ENCODE measurements around the gene FN1.
"Not testable (repeated sequence)": the region's sequence is repeated elsewhere in the genome, so short reads cannot be mapped to it uniquely, and the experiment has no call there.

The FN1 gene

DNA sequence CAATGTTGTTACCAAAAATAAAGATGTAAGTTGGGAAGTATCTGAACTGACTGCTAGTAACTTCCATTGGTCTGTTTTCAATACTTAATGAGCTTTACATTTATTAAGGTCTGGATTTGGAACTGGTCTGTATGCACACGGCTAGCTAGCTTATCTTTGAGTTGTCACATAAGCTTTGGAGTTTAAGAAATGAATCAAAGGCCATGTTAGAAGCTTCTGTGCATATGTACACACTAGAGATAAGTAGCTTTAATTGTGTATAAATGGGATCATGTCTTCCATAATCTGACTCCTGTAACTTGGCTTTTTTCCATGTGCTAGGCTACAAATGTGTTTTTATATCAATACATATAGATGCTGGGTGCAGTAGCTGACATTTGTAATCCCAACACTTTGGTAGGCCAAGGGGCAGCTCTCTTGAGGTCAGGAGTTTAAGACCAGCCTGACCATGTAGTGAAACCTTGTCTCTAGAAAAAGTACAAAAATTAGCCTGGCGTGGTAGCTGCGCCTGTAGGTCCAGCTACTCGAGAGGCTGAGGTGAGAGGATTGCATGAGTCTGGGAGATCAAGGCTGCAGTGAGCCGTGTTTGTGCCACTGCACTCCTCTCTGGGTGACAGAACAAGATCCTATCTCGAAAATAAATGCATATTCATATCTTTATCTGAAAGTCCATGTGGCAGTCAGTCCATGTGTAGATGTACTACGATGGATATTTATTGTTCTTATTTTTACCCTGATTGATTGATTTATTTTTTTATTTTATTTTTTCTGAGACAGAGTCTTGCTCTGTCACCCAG lies 96.8 kb downstream of the FN1 start:
- DNase-seq (ENCODE audit: low read depth) = no peak

DNA sequence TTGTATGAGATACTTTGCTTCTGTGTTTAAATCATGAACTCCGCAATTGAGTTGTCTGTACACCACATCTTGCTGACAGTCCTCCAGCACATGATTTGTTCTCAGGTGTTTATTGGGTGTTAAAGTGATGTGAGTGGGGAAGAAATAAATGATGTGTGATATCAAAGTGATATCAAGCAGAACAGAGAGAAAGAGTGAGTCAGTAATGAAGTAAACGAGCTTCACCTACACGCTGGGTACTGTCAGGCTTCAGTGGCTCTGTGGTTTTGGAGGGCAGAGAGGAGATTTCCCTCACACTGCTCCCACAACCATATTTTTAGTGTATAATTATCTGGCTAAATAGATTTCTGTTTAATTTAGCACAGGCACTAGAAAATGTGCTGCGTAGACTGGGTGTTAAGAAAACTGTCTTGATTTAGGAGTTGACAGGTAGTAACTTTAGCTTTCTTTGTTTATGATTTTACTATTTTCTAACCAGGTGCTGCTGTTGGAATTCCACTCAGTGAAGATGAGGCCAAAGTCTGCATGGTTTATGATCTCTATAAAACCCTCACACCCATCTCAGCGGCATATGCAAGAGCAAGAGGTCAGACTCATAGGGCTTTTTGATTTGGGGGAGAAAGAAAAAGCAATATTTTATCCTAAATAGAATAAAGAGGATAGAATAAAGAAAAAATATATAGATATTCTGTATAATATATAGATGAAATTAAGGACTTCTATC lies 102.8 kb downstream of the FN1 start:
- DNase-seq (ENCODE audit: low read depth) = no peak

DNA sequence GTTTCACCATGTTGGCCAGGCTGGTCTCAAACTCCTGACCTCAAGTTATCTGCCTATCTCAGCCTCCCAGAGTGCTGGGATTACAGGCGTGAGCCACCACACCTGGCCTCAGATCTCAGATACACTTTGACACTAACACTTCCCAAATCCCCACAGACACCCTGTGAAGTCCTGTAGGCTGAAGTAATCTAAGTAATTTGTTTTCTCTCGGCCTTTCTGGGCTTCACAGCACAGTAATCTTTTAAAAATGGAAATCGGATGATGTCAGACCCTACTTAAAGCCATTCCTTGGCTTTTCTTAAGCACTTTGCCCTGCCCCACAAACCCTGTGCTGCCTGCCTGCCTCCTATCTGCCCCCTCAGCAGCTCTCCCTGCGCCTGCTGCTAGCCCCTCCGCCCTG lies 107.8 kb downstream of the FN1 start:
- DNase-seq (ENCODE audit: low read depth) = no peak

DNA sequence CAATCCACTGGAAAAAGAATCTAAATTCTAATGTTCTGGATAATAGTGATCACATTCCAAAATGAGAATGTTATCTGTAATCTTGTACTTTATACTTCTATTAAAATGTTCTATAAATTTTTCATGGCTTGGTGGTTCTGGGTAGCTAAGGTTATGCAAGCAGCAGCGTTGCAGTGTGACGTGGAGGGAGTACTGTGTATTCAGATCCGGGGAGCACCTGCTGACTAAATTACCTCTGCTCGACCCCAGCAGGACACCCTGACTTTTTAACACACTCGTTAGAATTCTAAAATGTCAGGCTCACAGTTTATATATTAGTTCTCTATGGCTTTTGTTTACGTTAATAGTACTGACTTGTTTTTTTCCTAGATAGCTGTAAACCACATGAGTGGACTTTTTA lies 111.1 kb downstream of the FN1 start:
- no peak for DNase-seq (ENCODE audit: low read depth)

DNA sequence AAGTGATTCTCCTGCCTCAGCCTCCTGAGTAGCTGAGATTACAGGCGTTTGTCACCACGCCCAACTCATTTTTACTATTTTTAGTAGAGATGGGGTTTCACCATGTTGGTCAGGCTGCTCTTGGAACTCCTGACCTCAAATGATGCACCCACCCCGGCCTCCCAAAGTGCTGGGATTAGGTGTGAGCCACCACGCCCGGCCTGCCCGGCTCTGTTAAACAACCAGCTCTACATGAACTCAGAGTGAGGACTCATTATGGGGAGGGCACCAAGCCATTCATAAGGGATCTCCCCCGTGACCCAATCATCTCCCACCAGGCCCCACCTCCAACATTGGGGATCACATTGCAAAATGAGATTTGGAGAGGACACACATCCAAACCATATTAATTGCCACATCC lies 115.2 kb downstream of the FN1 start:
- DNase-seq (ENCODE audit: low read depth) = no peak

DNA sequence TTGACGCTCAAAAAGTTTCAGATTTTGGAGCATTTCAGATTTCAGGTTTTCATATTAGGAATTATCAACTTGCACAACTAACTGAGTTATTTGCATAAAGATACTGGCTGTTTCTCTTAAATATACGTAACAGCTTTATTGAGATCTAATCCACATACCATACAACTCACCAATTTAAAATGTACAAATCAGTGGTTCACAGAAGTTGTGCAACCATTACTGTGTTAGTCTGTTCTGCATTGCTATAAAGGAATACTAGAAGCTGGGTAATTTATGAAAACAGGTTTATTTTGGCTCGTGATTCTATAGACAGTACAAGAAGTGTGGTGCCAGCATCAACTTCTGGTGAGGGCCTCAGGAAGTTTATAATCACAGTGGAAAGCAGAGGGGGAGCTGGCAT lies 115.8 kb downstream of the FN1 start:
- no peak for DNase-seq (ENCODE audit: low read depth)

DNA sequence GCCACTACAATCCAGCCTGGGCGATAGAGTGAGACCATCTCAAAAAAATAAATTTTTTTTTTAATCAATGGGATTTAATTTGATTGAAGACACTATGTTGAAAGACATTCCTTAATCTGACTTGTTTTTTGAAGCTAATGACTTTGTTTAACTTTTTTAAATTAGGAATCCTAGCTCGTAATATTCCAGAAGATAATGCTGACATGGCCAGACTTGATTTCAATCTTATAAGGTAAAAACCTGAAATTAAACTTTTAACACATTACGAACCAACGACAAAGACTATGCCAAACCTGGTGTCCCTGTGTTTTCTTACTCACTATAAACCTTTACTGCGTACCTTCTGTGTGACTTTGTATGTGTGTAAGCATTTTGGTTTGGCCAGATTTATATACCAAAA lies 116.4 kb downstream of the FN1 start:
- DNase-seq (ENCODE audit: low read depth) = no peak

DNA sequence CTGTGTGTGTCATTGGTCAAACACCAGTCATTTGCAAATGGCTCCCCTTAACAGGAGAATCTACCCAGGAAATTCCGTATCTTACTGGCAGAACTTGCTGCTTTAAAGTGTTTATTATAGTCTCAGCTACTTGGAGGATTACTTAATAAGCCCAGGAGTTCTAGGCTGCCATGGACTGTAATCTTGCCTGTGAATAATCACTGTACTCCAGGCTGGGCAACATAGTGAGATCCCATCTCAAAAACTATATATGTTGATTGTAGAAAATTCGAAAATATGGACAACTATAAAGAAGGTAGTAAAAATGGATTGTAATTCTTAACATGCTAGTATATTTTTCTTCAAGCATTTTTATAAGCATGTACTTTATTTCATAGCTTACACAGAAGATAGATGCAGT lies 119.5 kb downstream of the FN1 start:
- no peak for DNase-seq (ENCODE audit: low read depth)

DNA sequence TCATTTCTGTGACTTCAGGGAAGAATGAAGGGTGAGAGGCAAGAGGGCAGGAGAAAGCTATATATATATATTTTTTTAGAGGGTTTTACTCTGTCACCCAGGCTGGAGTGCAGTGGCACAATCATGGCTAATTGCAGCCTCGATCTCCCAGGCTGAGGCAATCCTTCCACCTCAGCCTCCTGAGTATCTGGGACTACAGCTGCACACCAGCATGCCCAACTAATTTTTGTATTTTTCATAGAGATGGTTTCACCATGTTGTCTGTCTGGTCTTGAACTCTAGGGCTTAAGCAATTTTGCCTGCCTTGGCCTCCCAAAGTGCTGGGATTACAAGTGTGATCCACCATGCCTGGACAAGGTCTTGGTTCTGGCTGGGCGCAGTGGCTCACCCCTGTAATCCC lies 120.6 kb downstream of the FN1 start:
- no peak for DNase-seq (ENCODE audit: low read depth)

DNA sequence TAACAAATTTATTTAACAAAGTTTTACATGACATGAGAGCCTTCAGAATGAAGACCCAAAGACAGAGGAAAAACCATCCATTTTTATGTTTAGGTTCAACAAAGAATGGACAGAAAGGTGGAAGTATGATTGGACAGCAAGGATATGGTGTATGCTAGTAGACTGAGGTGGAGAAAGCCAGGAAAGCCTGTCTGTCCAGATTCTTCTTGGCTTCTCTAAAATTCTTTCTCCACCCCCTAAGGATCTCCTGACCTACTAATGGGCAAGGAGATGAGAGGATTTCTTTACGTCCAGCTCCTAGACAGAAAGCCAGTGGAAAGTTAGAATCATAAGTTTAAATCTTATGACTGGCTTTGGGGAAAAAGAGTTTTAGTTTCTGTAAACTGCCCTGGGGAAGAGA lies 121.0 kb downstream of the FN1 start:
- no peak for DNase-seq (ENCODE audit: low read depth)

DNA sequence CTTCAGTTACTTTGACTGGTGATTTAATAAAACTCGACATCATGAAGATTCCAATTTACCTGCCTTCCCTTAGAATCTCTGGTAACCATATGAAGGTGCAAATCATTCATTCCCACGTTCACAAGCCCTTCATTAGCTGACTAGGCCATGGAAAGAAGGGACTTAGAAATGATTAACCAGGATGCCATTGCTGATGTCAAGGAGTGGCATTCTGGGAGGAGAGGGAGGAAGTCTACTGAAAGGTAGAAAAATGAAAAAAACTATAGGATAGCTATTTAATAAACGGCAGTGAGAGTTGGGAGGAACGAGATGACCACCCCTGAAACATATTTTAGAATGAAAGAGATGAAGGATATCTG lies 122.6 kb downstream of the FN1 start:
- no peak for DNase-seq (ENCODE audit: low read depth)

DNA sequence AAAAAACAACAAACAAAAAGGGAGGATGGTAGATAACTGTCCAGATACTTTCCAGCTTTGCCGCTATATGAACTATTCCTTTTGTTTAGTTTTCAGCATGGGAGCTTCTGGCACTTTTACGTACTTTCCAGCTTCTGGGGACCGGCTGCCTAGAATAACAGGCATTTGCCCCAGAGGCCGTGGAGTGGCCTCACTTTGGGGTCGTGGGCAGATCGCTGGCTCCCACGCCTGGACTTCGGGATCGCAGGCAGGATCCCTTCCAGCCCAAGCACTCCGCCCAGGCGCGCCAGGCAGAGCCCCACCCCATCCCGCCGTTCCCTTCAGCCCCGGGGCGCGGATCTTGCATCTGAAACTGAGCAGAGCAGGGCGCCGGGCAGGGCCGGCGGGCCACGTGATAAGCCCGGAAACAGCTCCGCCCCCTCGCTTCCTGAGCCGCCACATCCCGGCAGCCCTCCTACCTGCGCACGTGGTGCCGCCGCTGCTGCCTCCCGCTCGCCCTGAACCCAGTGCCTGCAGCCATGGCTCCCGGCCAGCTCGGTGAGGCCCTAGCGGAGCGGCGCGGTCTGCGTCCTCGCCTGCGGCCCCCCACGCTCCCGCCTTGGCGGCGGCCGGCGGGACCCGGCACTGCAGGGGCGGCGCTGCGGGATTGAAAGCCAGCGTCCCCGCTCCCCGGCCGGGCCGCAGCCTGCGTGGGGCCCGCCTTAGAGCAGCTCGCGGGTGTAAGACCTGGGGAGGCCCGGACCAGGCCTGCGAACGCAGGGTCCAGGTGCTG lies 124.1 kb downstream of the FN1 start, which contains the start of gene ATIC:
ATIC (plus strand) TSS at position 435 of the 772 bp plus-strand sequence; CDS start at position 519, 84 bp downstream.
- DNase-seq (ENCODE audit: low read depth) = peak; percentile 80

DNA sequence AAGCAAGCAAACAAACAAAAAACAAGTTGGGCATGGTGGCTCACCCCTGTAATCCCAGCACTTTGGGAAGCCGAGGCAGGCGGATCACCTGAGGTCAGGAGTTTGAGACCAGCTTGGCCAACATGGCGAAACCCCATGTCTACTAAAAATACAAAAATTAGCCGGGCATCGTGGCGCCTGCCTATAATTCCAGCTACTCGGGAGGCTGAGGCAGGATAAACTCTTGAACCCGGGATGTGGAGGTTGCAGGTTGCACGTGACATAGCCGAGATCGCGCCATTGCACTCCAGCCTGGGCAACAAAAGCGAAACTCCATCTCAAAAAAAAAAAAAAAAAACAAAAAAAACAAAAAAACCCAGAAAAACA lies 124.6 kb downstream of the FN1 start:
- DNase-seq (ENCODE audit: low read depth) = not testable (repeated sequence)
